Activated CD4-positive, alpha-beta T cell treated with anti-CD3 and anti-CD28 coated beads for 36 hours (primary cell): ENCODE measurements around the gene MYH3. TPM values are rescaled to one million over a fixed set of nuclear protein-coding genes. Genes with fewer than 3 reads are reported as not detected.

Experiments
- ATAC-seq: fragments of 200-7000 bp; cut with Tn5 transposase; one replicate; pipeline ENCODE4 v1.10.0; 2021; ENCODE audit warnings: mild to moderate bottlenecking, moderate library complexity
- CTCF ChIA-PET: fragments of 350-600 bp; sonication (Branson Sonifier 250); formaldehyde crosslinking; loops from one replicate; lab custom pipeline; 2021; ENCODE audit warnings: antibody characterized with exemption; lab: Charles Lee
- POLR2A ChIA-PET: fragments of 350-600 bp; sonication (Branson Sonifier 250); formaldehyde crosslinking; loops from one replicate; lab custom pipeline; 2021; ENCODE audit warnings: antibody characterized with exemption, inconsistent platforms; lab: Charles Lee
- DNase-seq: peaks from one replicate; pipeline ENCODE4 v3.0.0-alpha.2; 2020
- H3K27ac Mint-ChIP-seq: one replicate; pipeline ENCODE4 v1.8.0; 2021; ENCODE audit warnings: mixed read lengths
- H3K27me3 Mint-ChIP-seq: one replicate; pipeline ENCODE4 v1.8.0; 2021; ENCODE audit warnings: mixed read lengths
- H3K36me3 Mint-ChIP-seq: one replicate; pipeline ENCODE4 v1.8.0; 2021; ENCODE audit warnings: low read depth, mixed read lengths
- H3K4me1 Mint-ChIP-seq: one replicate; pipeline ENCODE4 v1.8.0; 2021; ENCODE audit warnings: mixed read lengths
- H3K4me3 Mint-ChIP-seq: one replicate; pipeline ENCODE4 v1.8.0; 2021; ENCODE audit warnings: mild to moderate bottlenecking, moderate library complexity, mixed read lengths
- H3K9me3 Mint-ChIP-seq: one replicate; pipeline ENCODE4 v1.8.0; 2021; ENCODE audit warnings: low read depth, mixed read lengths
- intact Hi-C, 2 experiments: fragments of 100-400 bp; cut with DNase I in 1 of 2; cut with micrococcal nuclease in 1 of 2; formaldehyde crosslinking; loops; one replicate each; pipeline versions ENCODE4 v1.14.2 to v1.15.1; 2022 to 2024; cut with DNase I, micrococcal nuclease
- total RNA-seq, 2 experiments: library from RNA; stranded (reverse); gene quantifications; one replicate each; pipeline ENCODE4 v1.2.3, GENCODE V29; 2021

The MYH3 gene
- total RNA-seq, 2 experiments from 2014 or later = 3.3 to 3.5 TPM

DNA sequence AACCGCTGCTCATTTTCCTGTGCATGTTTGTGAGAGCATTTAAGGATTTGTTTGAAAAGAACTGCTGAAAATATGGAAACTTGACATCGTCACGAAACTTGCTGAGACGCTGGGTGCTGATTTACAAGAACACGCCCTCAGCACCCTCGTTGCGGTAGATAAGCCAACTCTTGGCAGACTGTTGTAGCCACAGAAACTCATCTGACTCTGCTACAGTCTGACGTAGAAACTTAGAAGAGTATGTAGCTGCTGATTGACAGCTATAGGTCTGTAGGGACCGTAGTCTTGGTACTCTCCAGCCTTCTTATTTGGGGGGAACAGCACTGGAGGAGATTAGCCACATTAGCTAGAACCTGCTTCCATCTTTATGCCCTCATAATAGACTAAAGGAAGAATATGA lies 71.6 kb downstream of the MYH3 start:
- peaks cover 13% of the 10 kb centered on the region for H3K27me3 Mint-ChIP-seq
- no peak for DNase-seq
- H3K4me3 Mint-ChIP-seq = no peak overlapping the region
- CTCF ChIA-PET = no interaction called here
- H3K27ac Mint-ChIP-seq = no peak overlapping the region
- intact Hi-C loops = no loop called here
- POLR2A ChIA-PET = no interaction called here
- no peaks in the 10 kb centered on the region for H3K4me1 Mint-ChIP-seq
- no peaks in the 10 kb centered on the region for H3K9me3 Mint-ChIP-seq
- no peaks in the 10 kb centered on the region for H3K36me3 Mint-ChIP-seq
- ATAC-seq = no peak

DNA sequence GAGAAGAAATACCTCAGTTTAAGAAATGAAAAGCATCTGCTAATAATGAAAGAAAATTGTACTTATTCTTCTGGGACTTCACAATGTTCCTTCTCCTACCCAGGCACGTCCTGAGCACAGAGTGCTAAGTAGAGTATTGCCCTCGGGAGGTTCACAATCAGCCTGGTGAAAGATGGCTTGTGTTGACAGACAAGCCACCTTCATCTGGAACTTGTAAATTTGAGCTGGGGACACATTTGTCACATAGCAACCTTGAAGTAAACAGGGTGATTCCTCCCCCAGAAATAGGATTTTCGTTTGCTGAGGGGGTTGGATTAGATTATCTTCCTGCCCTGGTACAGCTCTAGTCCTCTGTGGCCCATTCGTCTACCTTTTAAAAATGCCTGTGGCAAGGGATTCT lies 73.3 kb downstream of the MYH3 start:
- no peaks in the 10 kb centered on the region for H3K4me1 Mint-ChIP-seq
- ATAC-seq = no peak
- POLR2A ChIA-PET = no interaction called here

DNA sequence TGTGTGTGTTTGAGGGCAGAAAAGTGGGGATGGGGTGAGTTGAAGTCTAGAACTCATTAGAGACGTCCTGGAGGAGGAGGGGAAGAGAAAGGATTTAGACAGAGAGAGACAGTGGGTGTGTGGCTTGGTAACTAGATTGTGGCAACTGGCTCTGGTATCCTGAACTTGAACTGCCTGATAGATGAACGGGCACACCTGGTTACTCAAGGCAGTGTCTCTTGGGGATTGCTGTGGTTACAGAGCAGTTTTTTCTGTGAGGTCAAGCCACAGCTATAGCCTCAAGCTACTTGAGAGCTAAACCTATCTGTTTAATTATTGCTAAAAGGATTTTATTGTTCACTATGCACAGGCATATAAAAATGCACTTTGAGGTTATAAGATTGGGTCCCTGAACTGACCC lies 77.8 kb downstream of the MYH3 start:
- no peak for ATAC-seq
- ChIA-PET CTCF (no interaction called here), POLR2A (no interaction called here)
- no peaks in the 10 kb centered on the region for H3K9me3 Mint-ChIP-seq
- H3K36me3 Mint-ChIP-seq = no peaks in the 10 kb centered on the region
- DNase-seq = no peak
- no peak overlapping the region for H3K27ac Mint-ChIP-seq
- intact Hi-C loops = no loop called here
- no peaks in the 10 kb centered on the region for H3K4me1 Mint-ChIP-seq
- H3K4me3 Mint-ChIP-seq = no peak overlapping the region
- H3K27me3 Mint-ChIP-seq = peaks cover 18% of the 10 kb centered on the region

More for the DNA sequence above, 73.3 kb downstream of the MYH3 start:
- intact Hi-C loops = no loop called here
- Mint-ChIP-seq H3K36me3 (no peaks in the 10 kb centered on the region), H3K27me3 (peaks cover 16% of the 10 kb centered on the region), H3K9me3 (no peaks in the 10 kb centered on the region), H3K4me3 (no peak overlapping the region), H3K27ac (no peak overlapping the region)
- DNase-seq = no peak
- CTCF ChIA-PET = no interaction called here

Other genes starting within 250 kb of the MYH3 start
- gene MYH8, start 235.4 kb downstream of the MYH3 start, total RNA-seq = not detected
- not detected for gene MYH4, start 187.8 kb downstream of the MYH3 start, total RNA-seq
- gene MYH1, start 138.8 kb downstream of the MYH3 start, total RNA-seq = not detected
- not detected for gene MYH2, start 107.7 kb downstream of the MYH3 start, total RNA-seq
- 10 to 100 TPM; 39.7 to 42.3 TPM for gene SCO1, start 40.2 kb upstream of the MYH3 start, total RNA-seq
- 10 to 100 TPM; 11.2 to 12.8 TPM for gene ADPRM, start 40.3 kb upstream of the MYH3 start, total RNA-seq
- 1 to 10 TPM; 1.1 to 2.1 TPM for gene TMEM220, start 72.7 kb upstream of the MYH3 start, total RNA-seq
- gene TMEM238L, start 146.8 kb upstream of the MYH3 start, total RNA-seq = not detected
- not detected for gene PIRT, start 180.8 kb upstream of the MYH3 start, total RNA-seq